Esophagus squamous epithelium (tissue), 5 donors: ENCODE data around the gene PEAR1. TPM values are rescaled to one million over a fixed set of nuclear protein-coding genes. Genes with fewer than 3 reads are reported as not detected.

Source experiments
- DNase-seq: peaks from one replicate; lab custom pipeline; 2025; lab: John Stamatoyannopoulos, UW
- H3K27ac ChIP-seq, 4 donors: fragments of 200-600 bp; sonication (generic); one replicate each; pipeline ENCODE4 v1.5.1; 2016 to 2019; ENCODE audit warnings: mild to moderate bottlenecking in 1 of 4
- H3K27me3 ChIP-seq, 4 donors: fragments of 200-600 bp; sonication (generic); 1 replicate in 3 of 4; 2 replicates in 1 of 4; pipeline versions ENCODE4 v1.5.1 to v1.6.0; 2017 to 2021; ENCODE audit warnings: antibody characterized with exemption in 1 of 4
- H3K36me3 ChIP-seq, 3 donors: fragments of 200-600 bp; sonication (generic); one replicate each; pipeline ENCODE4 v1.5.1; 2016 to 2019
- H3K4me1 ChIP-seq, 3 donors: fragments of 200-600 bp; sonication (generic); one replicate each; pipeline ENCODE4 v1.5.1; 2017 to 2019
- H3K4me3 ChIP-seq, 4 donors: fragments of 200-600 bp; sonication (generic); 1 replicate in 3 of 4; 2 replicates in 1 of 4; pipeline ENCODE4 v1.5.1; 2016 to 2019; ENCODE audit warnings: mild to moderate bottlenecking in 2 of 4, moderate library complexity in 1 of 4
- H3K9me3 ChIP-seq, 3 donors: fragments of 200-600 bp; sonication (generic); one replicate each; pipeline ENCODE4 v1.5.1; 2016 to 2019
- CTCF ChIP-seq, 6 experiments: fragments of 450-650 bp in 4 of 6; fragments of 200-600 bp in 2 of 6; sonication (generic) in 2 of 6; IDR thresholded peaks; one replicate each; pipeline ENCODE4 v1.5.1; 2016 to 2019; ENCODE audit warnings: antibody characterized with exemption in 6 of 6, mild to moderate bottlenecking in 4 of 6, moderate library complexity in 4 of 6
- POLR2A ChIP-seq, 4 donors: fragments of 450-650 bp; IDR thresholded peaks; one replicate each; pipeline ENCODE4 v1.6.1; 2017; ENCODE audit warnings: antibody characterized with exemption in 4 of 4, mild to moderate bottlenecking in 4 of 4, moderate library complexity in 3 of 4
- WGBS, 2 donors: methylation state at CpG; one replicate each; pipeline ENCODE4 v1.1.5; 2018; 5-methylcytosine and 5-hydroxymethylcytosine counted together
- intact Hi-C: fragments of 100-400 bp; cut with DNase I; formaldehyde crosslinking; loops from one replicate; pipeline ENCODE4 v1.15.0; 2022
- total RNA-seq, 4 donors: library from RNA; depleted of rRNA; stranded (reverse); fragments of >200 nt; gene quantifications; one replicate each; pipeline ENCODE4 v1.1.0, GENCODE V29; 2016
- donor health status: DM: yes; HTN: yes; CAD: no.

Gene PEAR1
- total RNA-seq, 4 donors from 2014 or later, result 1.1 to 4.6 (median 2.7) TPM

DNA sequence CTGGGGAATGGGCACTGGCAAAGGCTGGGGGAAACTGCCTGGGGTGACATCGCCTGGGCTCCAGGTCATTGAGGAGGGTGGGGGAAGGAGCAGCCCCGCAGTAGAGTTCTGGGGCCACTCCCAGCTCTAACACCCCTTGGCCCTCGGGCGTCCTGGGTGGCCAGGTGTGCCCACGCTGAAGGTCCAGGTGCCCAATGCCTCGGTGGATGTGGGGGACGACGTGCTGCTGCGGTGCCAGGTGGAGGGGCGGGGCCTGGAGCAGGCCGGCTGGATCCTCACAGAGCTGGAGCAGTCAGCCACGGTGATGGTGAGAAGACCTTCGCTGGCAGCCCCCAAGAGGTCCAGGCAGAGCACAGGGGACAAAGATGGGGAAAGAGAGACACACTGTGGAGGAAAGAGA, 25.2 kb upstream of the PEAR1 start:
- intact Hi-C loops, result no loop called here
- no peak for DNase-seq

DNA sequence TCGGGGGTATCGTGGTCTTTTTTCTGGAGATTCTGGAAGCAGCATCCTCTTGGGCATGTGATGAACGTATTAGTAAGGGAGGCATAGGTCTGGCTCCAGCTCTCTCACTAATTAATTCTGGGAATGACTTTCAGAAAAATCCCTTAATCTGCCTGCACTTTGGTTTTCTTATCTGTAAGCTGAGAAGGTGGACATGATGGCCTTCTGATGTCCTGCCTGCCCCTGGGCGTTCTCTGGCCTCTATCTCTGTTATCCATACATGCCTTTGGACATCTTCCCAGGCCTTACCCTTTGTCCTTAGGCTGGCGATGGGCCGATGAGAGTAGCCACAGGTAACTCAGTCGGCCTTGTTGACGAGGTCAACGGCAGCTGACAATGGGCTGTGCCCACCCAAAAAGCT, 24.1 kb upstream of the PEAR1 start:
- no peak for DNase-seq
- H3K4me1 ChIP-seq, result no peaks in the 10 kb centered on the region
- H3K27me3 ChIP-seq, result peaks cover 0 to 46% (median 0%) of the 10 kb centered on the region in 4 donors
- intact Hi-C loops, result no loop called here
- no peaks in the 10 kb centered on the region for H3K9me3 ChIP-seq
- H3K36me3 ChIP-seq, result no peaks in the 10 kb centered on the region
- no peak for TF ChIP-seq POLR2A (IDR thresholded peaks at IDR 0.05)
- TF ChIP-seq CTCF (IDR thresholded peaks at IDR 0.05), result no peak
- no peak overlapping the region for H3K4me3 ChIP-seq
- no peak overlapping the region for H3K27ac ChIP-seq
- 92 to 97% methylated on average over 4 to 9 of the region's 9 CpGs for WGBS, 2 donors

More for the DNA sequence above, 25.2 kb upstream of the PEAR1 start:
- Histone ChIP-seq H3K4me3 (no peak overlapping the region), H3K4me1 (no peaks in the 10 kb centered on the region), H3K27ac (no peak overlapping the region), H3K9me3 (no peaks in the 10 kb centered on the region), H3K36me3 (no peaks in the 10 kb centered on the region), H3K27me3 (peaks cover 0 to 47% (median 0%) of the 10 kb centered on the region in 4 donors)
- 62 to 74% methylated on average over 3 to 5 of the region's 13 CpGs for WGBS, 2 donors
- TF ChIP-seq CTCF (IDR thresholded peaks at IDR 0.05) (no peak), POLR2A (IDR thresholded peaks at IDR 0.05) (no peak)

- DNase-seq, result no peak
- Histone ChIP-seq H3K4me1 (no peaks in the 10 kb centered on the region), H3K27me3 (peaks cover 0 to 49% (median 0%) of the 10 kb centered on the region in 4 donors), H3K9me3 (no peaks in the 10 kb centered on the region), H3K27ac (no peak overlapping the region), H3K36me3 (no peaks in the 10 kb centered on the region), H3K4me3 (no peak overlapping the region)
- intact Hi-C loops, result no loop called here
- TF ChIP-seq POLR2A (IDR thresholded peaks at IDR 0.05), result no peak
- no peak for TF ChIP-seq CTCF (IDR thresholded peaks at IDR 0.05)
- WGBS, 2 donors, result 94 to 95% methylated on average over 10 to 13 of the region's 18 CpGs
Observed at GRCh38 chr1:156873659-156874058, 19.9 kb upstream of the PEAR1 start.

DNA sequence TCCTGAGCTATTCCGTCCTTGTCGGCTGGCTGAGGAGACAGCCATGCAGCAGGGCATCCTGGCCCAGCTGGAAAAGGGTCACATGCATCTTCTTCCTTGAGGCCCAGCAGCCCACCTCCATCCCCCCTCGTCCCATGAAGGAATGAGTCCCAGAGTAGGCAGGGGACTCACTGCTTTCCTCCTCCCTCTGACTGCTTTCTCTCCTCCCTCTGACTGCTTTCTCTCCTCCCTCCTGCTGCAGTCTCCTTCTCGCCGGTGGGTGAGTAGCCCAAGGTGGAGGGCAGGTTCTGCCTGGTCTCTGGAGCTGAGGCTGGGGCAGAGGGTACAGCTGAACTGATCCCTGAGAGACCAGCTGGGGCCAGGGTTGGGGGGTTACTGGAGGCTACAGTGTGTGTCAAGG, 19.4 kb upstream of the PEAR1 start:
- Histone ChIP-seq H3K27ac (no peak overlapping the region), H3K9me3 (no peaks in the 10 kb centered on the region), H3K36me3 (no peaks in the 10 kb centered on the region), H3K4me3 (no peak overlapping the region), H3K4me1 (no peaks in the 10 kb centered on the region), H3K27me3 (peaks cover 0 to 54% (median 0%) of the 10 kb centered on the region in 4 donors)
- no peak for TF ChIP-seq CTCF (IDR thresholded peaks at IDR 0.05)
- TF ChIP-seq POLR2A (IDR thresholded peaks at IDR 0.05), result no peak
- WGBS, 2 donors, result 71 to 83% methylated on average over 1 to 3 of the region's 5 CpGs
- intact Hi-C loops, result no loop called here
- no peak for DNase-seq

GRCh38 chr1:156874572-156875340, 18.8 kb upstream of the PEAR1 start:
- Histone ChIP-seq H3K27me3 (peaks cover 0 to 60% (median 0%) of the 10 kb centered on the region in 4 donors), H3K27ac (no peak overlapping the region), H3K4me3 (no peak overlapping the region), H3K4me1 (no peaks in the 10 kb centered on the region), H3K9me3 (no peaks in the 10 kb centered on the region), H3K36me3 (no peaks in the 10 kb centered on the region)
- TF ChIP-seq CTCF (IDR thresholded peaks at IDR 0.05) (no peak), POLR2A (IDR thresholded peaks at IDR 0.05) (no peak)
- intact Hi-C loops, result no loop called here
- WGBS, 2 donors, result 82 to 86% methylated on average over 8 to 16 of the region's 16 CpGs
- DNase-seq, result no peak
